ENCODE data around the gene UBE2N.

UBE2N gene

DNA sequence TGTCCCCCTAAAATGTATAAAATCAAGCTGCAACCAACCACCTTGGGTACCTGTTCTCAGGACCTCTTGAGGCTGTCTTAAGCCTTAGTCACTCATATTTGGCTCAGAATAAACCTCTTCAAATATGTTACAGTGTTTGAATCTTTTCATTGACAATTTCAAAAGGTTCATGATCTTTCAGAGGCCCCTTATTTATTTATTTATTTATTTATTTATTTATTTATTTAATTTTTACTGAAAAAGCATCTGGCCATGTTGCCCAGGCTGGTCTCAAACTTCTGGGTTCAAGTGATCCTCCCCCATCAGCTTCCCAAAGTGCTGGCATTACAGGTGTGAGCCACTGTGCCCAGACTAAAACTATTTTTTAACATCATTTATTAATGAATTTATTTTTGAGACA is 72.2 kb downstream of the UBE2N start:
- DNase-seq = no peak
- no peak overlapping the region for H4K8ac ChIP-seq (ENCODE audit: low read length)
- no peaks in the 10 kb centered on the region for H3K4me1 ChIP-seq (ENCODE audit: control insufficient read depth, insufficient read depth, low read depth, low read length)
- no peak overlapping the region for H3K27ac ChIP-seq (ENCODE audit: low read length, poor library complexity, severe bottlenecking)
- no peak overlapping the region for H3K4me3 ChIP-seq (ENCODE audit: insufficient read depth in 1 of 2, low read depth in 1 of 2, low read length in 2 of 2)
- no peak overlapping the region for H3K18ac ChIP-seq (ENCODE audit: low read depth in 1 of 2, low read length in 2 of 2)
- no peak overlapping the region for H2BK120ac ChIP-seq (ENCODE audit: low read depth, low read length)
- H3K9me3 ChIP-seq (ENCODE audit: control insufficient read depth, low read length) = no peaks in the 10 kb centered on the region
- H3K14ac ChIP-seq (ENCODE audit: low read length in 2 of 2) = no peak overlapping the region
- H3K4me2 ChIP-seq (ENCODE audit: low read length, poor library complexity, severe bottlenecking) = no peak overlapping the region
- no peaks in the 10 kb centered on the region for H3K79me1 ChIP-seq (replicated peaks; ENCODE audit: low read length, poor library complexity, severe bottlenecking)
- no peak overlapping the region for H2BK5ac ChIP-seq (ENCODE audit: low read depth, low read length, poor library complexity, severe bottlenecking)
- no peak overlapping the region for H3K4ac ChIP-seq (ENCODE audit: low read depth in 1 of 2, low read length in 2 of 2)
- no peak overlapping the region for H2BK15ac ChIP-seq (ENCODE audit: low read depth, poor library complexity, severe bottlenecking)
- H3K23ac ChIP-seq (ENCODE audit: low read length in 2 of 2) = no peak overlapping the region
- no peak overlapping the region for H2AK5ac ChIP-seq (ENCODE audit: low read length, severe bottlenecking)
- H4K91ac ChIP-seq (ENCODE audit: low read length) = no peak overlapping the region
- no peak overlapping the region for H3K9ac ChIP-seq (ENCODE audit: low read length)
- H3K27me3 ChIP-seq (ENCODE audit: control insufficient read depth in 1 of 2, insufficient read depth in 1 of 2, low read length in 2 of 2) = no peaks in the 10 kb centered on the region
- H3K36me3 ChIP-seq (ENCODE audit: control insufficient read depth in 1 of 2, insufficient read depth in 2 of 2, low read depth in 1 of 2, low read length in 2 of 2) = no peaks in the 10 kb centered on the region
- no peak overlapping the region for H2BK12ac ChIP-seq (ENCODE audit: low read length in 2 of 2)
- H2AFZ ChIP-seq (ENCODE audit: low read depth, low read length) = no peak overlapping the region

GRCh38 chr12:93368766-93369165 is 73.0 kb downstream of the UBE2N start:
- H3K4me3 ChIP-seq (ENCODE audit: insufficient read depth in 1 of 2, low read depth in 1 of 2, low read length in 2 of 2) = no peak overlapping the region
- no peaks in the 10 kb centered on the region for H3K9me3 ChIP-seq (ENCODE audit: control insufficient read depth, low read length)
- H3K18ac ChIP-seq (ENCODE audit: low read depth in 1 of 2, low read length in 2 of 2) = no peak overlapping the region
- H2BK15ac ChIP-seq (ENCODE audit: low read depth, poor library complexity, severe bottlenecking) = no peak overlapping the region
- WGBS = 98% methylated on average over 3 of the region's 3 CpGs
- no peaks in the 10 kb centered on the region for H3K27me3 ChIP-seq (ENCODE audit: control insufficient read depth in 1 of 2, insufficient read depth in 1 of 2, low read length in 2 of 2)
- H3K9ac ChIP-seq (ENCODE audit: low read length) = no peak overlapping the region
- H3K79me1 ChIP-seq (replicated peaks; ENCODE audit: low read length, poor library complexity, severe bottlenecking) = no peaks in the 10 kb centered on the region
- no peak overlapping the region for H3K14ac ChIP-seq (ENCODE audit: low read length in 2 of 2)
- H2BK5ac ChIP-seq (ENCODE audit: low read depth, low read length, poor library complexity, severe bottlenecking) = no peak overlapping the region
- H2AFZ ChIP-seq (ENCODE audit: low read depth, low read length) = no peak overlapping the region
- no peak overlapping the region for H3K27ac ChIP-seq (ENCODE audit: low read length, poor library complexity, severe bottlenecking)
- H2BK120ac ChIP-seq (ENCODE audit: low read depth, low read length) = no peak overlapping the region
- no peak overlapping the region for H2BK12ac ChIP-seq (ENCODE audit: low read length in 2 of 2)
- no peak overlapping the region for H3K23ac ChIP-seq (ENCODE audit: low read length in 2 of 2)
- no peaks in the 10 kb centered on the region for H3K4me1 ChIP-seq (ENCODE audit: control insufficient read depth, insufficient read depth, low read depth, low read length)
- no peak for DNase-seq
- H3K4ac ChIP-seq (ENCODE audit: low read depth in 1 of 2, low read length in 2 of 2) = no peak overlapping the region
- no peak overlapping the region for H4K91ac ChIP-seq (ENCODE audit: low read length)
- no peak overlapping the region for H4K8ac ChIP-seq (ENCODE audit: low read length)
- H3K4me2 ChIP-seq (ENCODE audit: low read length, poor library complexity, severe bottlenecking) = no peak overlapping the region
- no peaks in the 10 kb centered on the region for H3K36me3 ChIP-seq (ENCODE audit: control insufficient read depth in 1 of 2, insufficient read depth in 2 of 2, low read depth in 1 of 2, low read length in 2 of 2)
- H2AK5ac ChIP-seq (ENCODE audit: low read length, severe bottlenecking) = no peak overlapping the region

DNA sequence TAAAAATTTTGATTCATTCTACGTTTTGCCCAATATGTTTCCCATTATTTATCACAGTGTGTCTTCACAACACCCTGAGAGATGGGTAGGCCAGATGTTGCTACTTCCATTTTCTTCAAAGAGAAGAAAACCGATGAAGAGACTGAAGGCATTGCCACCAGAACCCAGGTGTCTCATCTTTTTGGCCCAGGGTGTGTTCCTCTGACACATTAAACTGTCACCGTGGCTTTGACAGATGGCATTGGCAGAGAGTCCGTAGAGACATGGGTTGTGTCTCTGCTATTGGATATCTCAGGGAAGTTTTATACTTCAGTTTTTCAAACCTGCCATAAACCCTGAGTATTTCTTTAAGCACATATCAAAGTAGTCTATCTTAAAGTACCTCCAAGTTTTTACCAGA is 75.3 kb downstream of the UBE2N start:
- Histone ChIP-seq H3K18ac (ENCODE audit: low read depth in 1 of 2, low read length in 2 of 2) (no peak overlapping the region), H3K9ac (ENCODE audit: low read length) (no peak overlapping the region), H2BK120ac (ENCODE audit: low read depth, low read length) (no peak overlapping the region), H3K27ac (ENCODE audit: low read length, poor library complexity, severe bottlenecking) (no peak overlapping the region), H3K4ac (ENCODE audit: low read depth in 1 of 2, low read length in 2 of 2) (no peak overlapping the region), H2AFZ (ENCODE audit: low read depth, low read length) (no peak overlapping the region), H3K23ac (ENCODE audit: low read length in 2 of 2) (no peak overlapping the region), H3K27me3 (ENCODE audit: control insufficient read depth in 1 of 2, insufficient read depth in 1 of 2, low read length in 2 of 2) (no peaks in the 10 kb centered on the region), H3K36me3 (ENCODE audit: control insufficient read depth in 1 of 2, insufficient read depth in 2 of 2, low read depth in 1 of 2, low read length in 2 of 2) (no peaks in the 10 kb centered on the region), H4K8ac (ENCODE audit: low read length) (no peak overlapping the region), H2BK5ac (ENCODE audit: low read depth, low read length, poor library complexity, severe bottlenecking) (no peak overlapping the region), H2BK12ac (ENCODE audit: low read length in 2 of 2) (no peak overlapping the region), H3K79me1 (replicated peaks; ENCODE audit: low read length, poor library complexity, severe bottlenecking) (no peaks in the 10 kb centered on the region), H3K4me3 (ENCODE audit: insufficient read depth in 1 of 2, low read depth in 1 of 2, low read length in 2 of 2) (no peak overlapping the region), H4K91ac (ENCODE audit: low read length) (no peak overlapping the region), H2BK15ac (ENCODE audit: low read depth, poor library complexity, severe bottlenecking) (no peak overlapping the region), H2AK5ac (ENCODE audit: low read length, severe bottlenecking) (no peak overlapping the region), H3K4me2 (ENCODE audit: low read length, poor library complexity, severe bottlenecking) (no peak overlapping the region), H3K4me1 (ENCODE audit: control insufficient read depth, insufficient read depth, low read depth, low read length) (peaks cover 3% of the 10 kb centered on the region), H3K9me3 (ENCODE audit: control insufficient read depth, low read length) (no peaks in the 10 kb centered on the region), H3K14ac (ENCODE audit: low read length in 2 of 2) (no peak overlapping the region)
- 85% methylated on average over 2 of the region's 4 CpGs for WGBS
- no peak for DNase-seq

DNA sequence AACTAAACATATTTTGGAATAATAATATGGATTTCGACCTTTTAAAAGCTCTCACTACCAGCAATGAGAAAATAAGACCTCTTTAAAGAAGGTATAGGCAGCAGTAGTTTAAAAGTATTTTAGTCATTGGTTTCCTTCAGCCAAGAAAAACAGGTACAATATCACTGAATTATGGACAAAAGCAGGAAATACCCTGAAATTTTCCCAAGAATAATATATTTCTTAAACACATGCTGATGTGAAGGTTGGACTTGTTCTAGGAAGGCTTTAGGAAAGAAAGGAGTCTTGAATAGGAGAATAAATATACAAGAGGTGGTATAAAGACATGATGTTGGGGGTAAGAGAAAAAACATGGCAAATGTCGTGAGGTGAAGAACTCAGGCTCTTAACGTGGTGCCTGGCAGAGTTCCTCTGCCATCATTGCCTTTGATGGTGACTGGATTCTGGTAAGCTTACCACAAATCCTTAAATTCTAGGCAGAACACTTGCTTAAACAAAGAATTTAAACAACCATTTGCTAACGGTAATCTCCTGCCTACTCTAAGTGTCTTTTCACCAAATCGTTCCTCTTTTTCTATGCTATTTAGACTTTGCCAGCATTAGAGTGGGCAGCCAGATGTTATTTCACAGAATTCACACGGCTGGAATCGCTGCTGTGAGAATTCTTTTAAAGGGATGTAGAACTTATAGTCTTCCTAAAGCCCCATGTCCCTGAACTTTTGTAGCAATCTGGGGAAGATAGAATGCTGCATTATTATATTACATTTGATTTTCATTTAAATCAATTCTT is 75.9 kb downstream of the UBE2N start:
- Histone ChIP-seq H3K9me3 (ENCODE audit: control insufficient read depth, low read length) (no peaks in the 10 kb centered on the region), H3K4ac (ENCODE audit: low read depth in 1 of 2, low read length in 2 of 2) (no peak overlapping the region)
- 92% methylated on average over 6 of the region's 7 CpGs for WGBS

More for the DNA sequence above, 75.9 kb downstream of the UBE2N start:
- Histone ChIP-seq H3K36me3 (ENCODE audit: control insufficient read depth in 1 of 2, insufficient read depth in 2 of 2, low read depth in 1 of 2, low read length in 2 of 2) (no peaks in the 10 kb centered on the region), H4K91ac (ENCODE audit: low read length) (no peak overlapping the region), H2BK15ac (ENCODE audit: low read depth, poor library complexity, severe bottlenecking) (no peak overlapping the region), H3K27ac (ENCODE audit: low read length, poor library complexity, severe bottlenecking) (no peak overlapping the region), H3K79me1 (replicated peaks; ENCODE audit: low read length, poor library complexity, severe bottlenecking) (no peaks in the 10 kb centered on the region), H3K14ac (ENCODE audit: low read length in 2 of 2) (no peak overlapping the region), H2AFZ (ENCODE audit: low read depth, low read length) (no peak overlapping the region), H2BK5ac (ENCODE audit: low read depth, low read length, poor library complexity, severe bottlenecking) (no peak overlapping the region), H2BK12ac (ENCODE audit: low read length in 2 of 2) (no peak overlapping the region), H3K4me2 (ENCODE audit: low read length, poor library complexity, severe bottlenecking) (no peak overlapping the region), H3K27me3 (ENCODE audit: control insufficient read depth in 1 of 2, insufficient read depth in 1 of 2, low read length in 2 of 2) (no peaks in the 10 kb centered on the region), H3K4me1 (ENCODE audit: control insufficient read depth, insufficient read depth, low read depth, low read length) (peaks cover 3% of the 10 kb centered on the region), H2BK120ac (ENCODE audit: low read depth, low read length) (no peak overlapping the region), H2AK5ac (ENCODE audit: low read length, severe bottlenecking) (no peak overlapping the region), H3K4me3 (ENCODE audit: insufficient read depth in 1 of 2, low read depth in 1 of 2, low read length in 2 of 2) (no peak overlapping the region), H3K9ac (ENCODE audit: low read length) (no peak overlapping the region), H3K23ac (ENCODE audit: low read length in 2 of 2) (no peak overlapping the region), H4K8ac (ENCODE audit: low read length) (no peak overlapping the region), H3K18ac (ENCODE audit: low read depth in 1 of 2, low read length in 2 of 2) (no peak overlapping the region)
- DNase-seq = no peak
